Endothelial cell of umbilical vein (primary cell): ENCODE data around the gene FAM83D. TPM values are rescaled to one million over a fixed set of nuclear protein-coding genes. Genes with fewer than 3 reads are reported as not detected.

ENCODE experiments used
- BruUV-seq: library from RNA; stranded (reverse); fragments of 400-500 nt; replicated peaks from 2 replicates; lab custom pipeline; 2021; lab: Mats Ljungman, UMichigan
- CTCF ChIA-PET: fragments of 300-600, 350-600 bp; sonication (Branson Sonifier 250); formaldehyde crosslinking; loops from one replicate; lab custom pipeline; 2021; ENCODE audit warnings: antibody characterized with exemption, inconsistent platforms; lab: Charles Lee
- POLR2A ChIA-PET: fragments of 300-600, 350-600 bp; sonication (Branson Sonifier 250); formaldehyde crosslinking; loops from one replicate; lab custom pipeline; 2021; ENCODE audit warnings: antibody characterized with exemption, inconsistent platforms; lab: Charles Lee
- DNase-seq: peaks from one replicate; pipeline ENCODE4 v3.0.0-alpha.2; 2011; ENCODE audit warnings: low read depth, low spot score
- FAIRE-seq: peaks from 2 replicates; lab custom pipeline; 2011; peaks lifted over from hg19 to GRCh38; lab: Jason Lieb, UNC
- H2AFZ ChIP-seq: 2 replicates; pipeline ENCODE4 v1.6.0; 2012; ENCODE audit warnings: low read depth, low read length, control low read depth, inconsistent platforms
- H3K27ac ChIP-seq: 2 replicates; pipeline ENCODE4 v1.5.1; 2011; ENCODE audit warnings: low read depth, mild to moderate bottlenecking, control low read depth, low read length, moderate library complexity; ENCODE audit not compliant: insufficient read depth
- H3K27me3 ChIP-seq, 2 experiments: 2 replicates each; pipeline versions ENCODE4 v1.6.0 to v1.6.1; 2011; ENCODE audit warnings: low read length in 2 of 2, mixed read lengths in 1 of 2; ENCODE audit not compliant: control insufficient read depth in 2 of 2, insufficient read depth in 2 of 2
- H3K36me3 ChIP-seq, 2 experiments: 2 replicates in 1 of 2; 3 replicates in 1 of 2; pipeline ENCODE4 v1.5.1; 2011; ENCODE audit warnings: low read length in 2 of 2, mild to moderate bottlenecking in 1 of 2, moderate library complexity in 1 of 2; ENCODE audit not compliant: control insufficient read depth in 2 of 2, insufficient read depth in 2 of 2; ENCODE audit errors: extremely low read depth in 1 of 2
- H3K4me1 ChIP-seq: 3 replicates; pipeline ENCODE4 v1.5.1; 2011; ENCODE audit warnings: mild to moderate bottlenecking, low read length; ENCODE audit not compliant: control insufficient read depth, insufficient read depth; ENCODE audit errors: extremely low read depth
- H3K4me2 ChIP-seq: 2 replicates; pipeline ENCODE4 v1.6.1; 2011; ENCODE audit warnings: low read length, control low read depth, mixed read lengths; ENCODE audit not compliant: insufficient read depth
- H3K4me3 ChIP-seq, 3 experiments: fragments of 200-600 bp in 1 of 3; sonication (generic), shearing (Covaris generic) in 1 of 3; replicated peaks in 1 of 3; 2 replicates each; pipeline ENCODE4 v1.5.1; 2011 to 2016; ENCODE audit warnings: control low read depth in 3 of 3, low read length in 3 of 3, mild to moderate bottlenecking in 2 of 3, inconsistent platforms in 1 of 3, low read depth in 1 of 3, moderate library complexity in 1 of 3; ENCODE audit not compliant: insufficient read depth in 1 of 3
- H3K79me2 ChIP-seq: 2 replicates; pipeline ENCODE4 v1.6.0; 2012; ENCODE audit warnings: low read length, inconsistent platforms; ENCODE audit not compliant: control insufficient read depth, insufficient read depth
- H3K9ac ChIP-seq: replicated peaks from 2 replicates; pipeline ENCODE3; 2011; ENCODE audit warnings: low read length, control low read depth; ENCODE audit not compliant: insufficient read depth; ENCODE audit errors: extremely low read depth
- H3K9me1 ChIP-seq: replicated peaks from 3 replicates; pipeline ENCODE4 v1.6.0; 2011; ENCODE audit warnings: mild to moderate bottlenecking, low read length; ENCODE audit not compliant: control insufficient read depth, insufficient read depth; ENCODE audit errors: extremely low read depth
- H3K9me3 ChIP-seq: replicated peaks from 2 replicates; pipeline ENCODE4 v1.5.1; 2012; ENCODE audit warnings: low read length, inconsistent platforms; ENCODE audit not compliant: control insufficient read depth, insufficient read depth
- H4K20me1 ChIP-seq: replicated peaks from 2 replicates; pipeline ENCODE3; 2011; ENCODE audit warnings: mild to moderate bottlenecking, low read length; ENCODE audit not compliant: control insufficient read depth, insufficient read depth; ENCODE audit errors: extremely low read depth
- FOS ChIP-seq: IDR thresholded peaks from 2 replicates; pipeline ENCODE4 v1.6.1; 2011; ENCODE audit warnings: mild to moderate bottlenecking, low read length, moderate library complexity, borderline replicate concordance; ENCODE audit not compliant: insufficient read depth
- GATA2 ChIP-seq: IDR thresholded peaks from 2 replicates; pipeline ENCODE4 v1.7.0; 2011; ENCODE audit warnings: low read depth, mild to moderate bottlenecking, moderate library complexity, mixed read lengths, low read length; ENCODE audit not compliant: insufficient read length, insufficient read depth
- POLR2AphosphoS5 ChIP-seq: IDR thresholded peaks from 2 replicates; pipeline ENCODE4 v1.6.1; 2012; ENCODE audit warnings: low read depth, mild to moderate bottlenecking, control low read depth, low read length, moderate library complexity; ENCODE audit not compliant: insufficient read depth
- dilution Hi-C: fragments of 300-500 bp; cut with MboI; formaldehyde crosslinking; loops from one replicate; pipeline ENCODE4 v1.15.0; 2019; ENCODE audit warnings: low sequenced_read_pairs; ENCODE audit not compliant: extremely low pct_ligation_motif_present
- intact Hi-C: fragments of 100-400 bp; cut with micrococcal nuclease; formaldehyde crosslinking; loops from one replicate; pipeline ENCODE4 v1.10.0; 2022
- polyA plus RNA-seq, 4 experiments: library from polyadenylated mRNA; depleted of rRNA in 3 of 4; stranded (reverse) in 3 of 4; unstranded in 1 of 4; fragments of >200 nt; gene quantifications; 2 replicates each; pipeline versions ENCODE4 v1.2.1 to v1.2.3, GENCODE V29; 2011 to 2012; ENCODE audit warnings: missing spikeins in 1 of 4
- total RNA-seq: library from RNA; stranded (reverse); gene quantifications from 2 replicates; pipeline ENCODE4 v1.2.3, GENCODE V29; 2021
- TF ChIP-seq, protein P1 (sequence below), 2 donors: IDR thresholded peaks; 1 replicate in 1 of 2; 2 replicates in 1 of 2; pipeline ENCODE4 v1.5.1; 2011; ENCODE audit warnings: low read length in 2 of 2, mild to moderate bottlenecking in 2 of 2, moderate library complexity in 2 of 2, control low read depth in 1 of 2, inconsistent platforms in 1 of 2, low read depth in 1 of 2; ENCODE audit not compliant: insufficient read depth in 1 of 2; ENCODE audit errors: extremely low read depth in 1 of 2

Gene FAM83D
- total and polyA plus RNA-seq, 2 donors (not counting 3 experiments of a cell fraction or from before 2014, with no cell fraction given) = 41.0 to 46.0 TPM

DNA sequence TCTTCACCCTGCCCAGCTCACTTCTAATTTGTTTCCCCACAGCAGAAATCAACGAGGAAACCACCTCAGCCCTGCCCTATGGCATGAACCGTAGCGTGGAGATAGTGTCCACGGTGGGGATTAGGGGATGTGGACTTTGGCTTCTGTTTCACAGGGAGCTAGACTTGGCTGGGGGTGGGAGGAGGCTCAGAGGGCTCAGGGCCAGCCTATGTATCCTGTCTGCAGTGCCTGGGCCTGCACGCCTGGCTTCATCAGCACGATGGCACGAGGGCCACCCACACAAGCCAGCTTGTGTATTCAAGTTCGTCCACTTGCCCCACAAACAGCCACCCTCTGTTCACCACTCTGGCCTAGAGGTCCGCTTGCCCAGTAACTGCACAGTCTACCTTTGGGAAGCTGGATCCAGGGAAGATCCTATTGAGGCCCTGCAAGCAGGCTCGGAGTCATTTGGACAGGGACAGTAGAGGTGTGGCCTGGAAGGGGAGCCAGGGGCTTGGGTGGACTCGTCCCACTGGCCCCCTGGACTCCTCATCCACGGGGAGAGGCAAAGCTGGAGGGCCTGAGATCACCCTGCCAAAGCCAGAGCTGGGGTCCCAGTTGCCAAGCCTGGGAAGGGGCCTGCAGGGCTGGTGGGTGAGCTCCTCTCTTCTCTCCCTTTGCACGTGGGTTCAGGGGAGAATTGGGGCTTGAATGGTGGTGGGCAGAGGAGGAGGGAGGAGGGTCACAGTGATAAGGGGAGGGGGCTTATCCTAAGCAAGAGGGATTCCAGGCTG lies 38.0 kb upstream of the FAM83D start:
- POLR2A ChIA-PET = no interaction called here

More for the DNA sequence above, 38.0 kb upstream of the FAM83D start:
- dilution Hi-C loops (no loop called here), intact Hi-C loops (no loop called here)
- H3K36me3 ChIP-seq = peaks cover 0 to 22% of the 10 kb centered on the region in 2 experiments
- no peak for FAIRE-seq
- no peaks in the 10 kb centered on the region for H3K9me3 ChIP-seq
- no peaks in the 10 kb centered on the region for H3K4me1 ChIP-seq
- no peak overlapping the region for H3K4me2 ChIP-seq
- TF ChIP-seq GATA2 (no peak), FOS (no peak), POLR2AphosphoS5 (no peak)
- TF ChIP-seq, protein P1, sequence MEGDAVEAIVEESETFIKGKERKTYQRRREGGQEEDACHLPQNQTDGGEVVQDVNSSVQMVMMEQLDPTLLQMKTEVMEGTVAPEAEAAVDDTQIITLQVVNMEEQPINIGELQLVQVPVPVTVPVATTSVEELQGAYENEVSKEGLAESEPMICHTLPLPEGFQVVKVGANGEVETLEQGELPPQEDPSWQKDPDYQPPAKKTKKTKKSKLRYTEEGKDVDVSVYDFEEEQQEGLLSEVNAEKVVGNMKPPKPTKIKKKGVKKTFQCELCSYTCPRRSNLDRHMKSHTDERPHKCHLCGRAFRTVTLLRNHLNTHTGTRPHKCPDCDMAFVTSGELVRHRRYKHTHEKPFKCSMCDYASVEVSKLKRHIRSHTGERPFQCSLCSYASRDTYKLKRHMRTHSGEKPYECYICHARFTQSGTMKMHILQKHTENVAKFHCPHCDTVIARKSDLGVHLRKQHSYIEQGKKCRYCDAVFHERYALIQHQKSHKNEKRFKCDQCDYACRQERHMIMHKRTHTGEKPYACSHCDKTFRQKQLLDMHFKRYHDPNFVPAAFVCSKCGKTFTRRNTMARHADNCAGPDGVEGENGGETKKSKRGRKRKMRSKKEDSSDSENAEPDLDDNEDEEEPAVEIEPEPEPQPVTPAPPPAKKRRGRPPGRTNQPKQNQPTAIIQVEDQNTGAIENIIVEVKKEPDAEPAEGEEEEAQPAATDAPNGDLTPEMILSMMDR (IDR thresholded peaks at IDR 0.05; ENCODE audit: extremely low read depth in 1 of 2, insufficient read depth in 1 of 2, low read depth in 1 of 2, low read length in 2 of 2) = no peak
- no peaks in the 10 kb centered on the region for H3K79me2 ChIP-seq
- no peak overlapping the region for H3K27ac ChIP-seq
- H2AFZ ChIP-seq = no peak overlapping the region
- no peak overlapping the region for H3K9ac ChIP-seq
- H3K4me3 ChIP-seq = no peak overlapping the region
- no peaks in the 10 kb centered on the region for H3K27me3 ChIP-seq
- BruUV-seq = no TSS peak
- no peaks in the 10 kb centered on the region for H4K20me1 ChIP-seq
- no peak for DNase-seq
- CTCF ChIA-PET = interaction anchor here (1.0 to 1.2 kb wide), 3 partner anchors 12 to 47 kb away, joined by 3 to 4 read pairs (median 4); no protein-coding TSS in a partner anchor
- no peaks in the 10 kb centered on the region for H3K9me1 ChIP-seq
